Ovary (tissue), 3 donors: ENCODE measurements around the gene ZFC3H1.

ENCODE experiments used
- CTCF ChIP-seq, 3 donors: fragments of 450-650 bp in 2 of 3; fragments of 200-600 bp in 1 of 3; IDR thresholded peaks; one replicate each; pipeline versions ENCODE4 v1.5.1 to v1.8.0; 2016 to 2022; ENCODE audit warnings: antibody characterized with exemption in 3 of 3, mild to moderate bottlenecking in 1 of 3
- EP300 ChIP-seq: sonication (generic); formaldehyde crosslinking; IDR thresholded peaks from one replicate; pipeline ENCODE4 v1.6.1; 2017; ENCODE audit warnings: antibody characterized with exemption
- POLR2A ChIP-seq: fragments of 450-650 bp; IDR thresholded peaks from one replicate; pipeline ENCODE4 v1.6.1; 2017; ENCODE audit warnings: antibody characterized with exemption, mild to moderate bottlenecking, moderate library complexity
- donor health status: DM: no; HTN: no; CAD: no.

- no peak for TF ChIP-seq CTCF (IDR thresholded peaks at IDR 0.05)
- TF ChIP-seq POLR2A = no peak
- TF ChIP-seq EP300 = no peak
Measured at GRCh38 chr12:71656740-71657139, 6.9 kb downstream of the ZFC3H1 start.
